ENCODE results near the gene ZNF446.
"Not testable (repeated sequence)": the region's sequence is repeated elsewhere in the genome, so short reads cannot be mapped to it uniquely, and the experiment has no call there.

Gene ZNF446

GRCh38 chr19:58475714-58476497, at the start of gene ZNF446:
TSS of gene ZNF446 (plus strand) at chr19:58476352. CDS start at chr19:58477219, 867 bp downstream.
- peak; percentile 97 for DNase-seq

- no peak for DNase-seq
Measured at GRCh38 chr19:58428617-58429016, 47.5 kb upstream of the ZNF446 start.

- no peak for DNase-seq
Measured at GRCh38 chr19:58429745-58430144, 46.4 kb upstream of the ZNF446 start.

GRCh38 chr19:58434217-58434616, 41.9 kb upstream of the ZNF446 start:
- DNase-seq: no peak

- DNase-seq: peak; percentile 99
Measured at GRCh38 chr19:58439576-58440554, 36.3 kb upstream of the ZNF446 start, which contains the start of gene ZNF132. TSS of gene ZNF132 (minus strand) at chr19:58440153. CDS start at chr19:58439821, 332 bp downstream.

GRCh38 chr19:58440556-58440955, 35.6 kb upstream of the ZNF446 start:
- DNase-seq: no peak

GRCh38 chr19:58442986-58443385, 33.2 kb upstream of the ZNF446 start:
- DNase-seq: not testable (repeated sequence)

GRCh38 chr19:58448860-58449259, 27.3 kb upstream of the ZNF446 start:
- not testable (repeated sequence) for DNase-seq

GRCh38 chr19:58449980-58450379, 26.2 kb upstream of the ZNF446 start:
- not testable (repeated sequence) for DNase-seq

- DNase-seq: no peak
Measured at GRCh38 chr19:58450856-58451357, 25.2 kb upstream of the ZNF446 start.

GRCh38 chr19:58451358-58452101, 24.6 kb upstream of the ZNF446 start, which contains the start of gene ZNF324B:
TSS of gene ZNF324B (plus strand) at chr19:58451622. CDS start at chr19:58453702, 2,080 bp downstream.
- peak; percentile 97 for DNase-seq

- DNase-seq: no peak
Measured at GRCh38 chr19:58453743-58454142, 22.4 kb upstream of the ZNF446 start.

- DNase-seq: no peak
Measured at GRCh38 chr19:58455306-58455705, 20.8 kb upstream of the ZNF446 start.

GRCh38 chr19:58456111-58456510, 20.0 kb upstream of the ZNF446 start:
- DNase-seq: no peak

GRCh38 chr19:58460039-58460438, 16.1 kb upstream of the ZNF446 start:
- no peak for DNase-seq

- DNase-seq: no peak
Measured at GRCh38 chr19:58466089-58466759, 9.9 kb upstream of the ZNF446 start.

GRCh38 chr19:58466760-58467589, 9.2 kb upstream of the ZNF446 start, which contains the start of gene ZNF324:
TSS of gene ZNF324 (plus strand) at chr19:58467080. CDS start at chr19:58469186, 2,106 bp downstream.
- peak; percentile 96 for DNase-seq

GRCh38 chr19:58468216-58468839, 7.8 kb upstream of the ZNF446 start:
- DNase-seq: no peak

- DNase-seq: no peak
Measured at GRCh38 chr19:58469241-58470013, 6.7 kb upstream of the ZNF446 start.

All from CD4-positive, alpha-beta T cell treated with Interleukin-21 for 1 hour (primary cell).